Stimulated activated memory B cell treated with anti-CD40 and anti-IgM and Interleukin-4, amounts not matched to agents 10 μg/mL and 1 μg/mL and 100 μg/mL, for 72 hours (primary cell): ENCODE results near the gene RFC2.
"Not testable (repeated sequence)": the region's sequence is repeated elsewhere in the genome, so short reads cannot be mapped to it uniquely, and the experiment has no call there.

Experiments
- ATAC-seq: fragments of 150-1000 bp; cut with Tn5 transposase; 2 replicates; pipeline ENCODE4 v1.10.0; 2021
- H3K27ac Mint-ChIP-seq: one replicate; pipeline ENCODE4 v1.8.0; 2022; ENCODE audit warnings: mild to moderate bottlenecking, mixed read lengths
- H3K27me3 Mint-ChIP-seq: one replicate; pipeline ENCODE4 v1.8.0; 2022; ENCODE audit warnings: mixed read lengths
- H3K36me3 Mint-ChIP-seq: one replicate; pipeline ENCODE4 v1.8.0; 2022; ENCODE audit warnings: mixed read lengths
- H3K4me1 Mint-ChIP-seq: one replicate; pipeline ENCODE4 v1.8.0; 2022; ENCODE audit warnings: mixed read lengths
- H3K4me3 Mint-ChIP-seq: one replicate; pipeline ENCODE4 v1.8.0; 2022; ENCODE audit warnings: mild to moderate bottlenecking, moderate library complexity, mixed read lengths
- H3K9me3 Mint-ChIP-seq: one replicate; pipeline ENCODE4 v1.8.0; 2022; ENCODE audit warnings: mixed read lengths

Gene RFC2

DNA sequence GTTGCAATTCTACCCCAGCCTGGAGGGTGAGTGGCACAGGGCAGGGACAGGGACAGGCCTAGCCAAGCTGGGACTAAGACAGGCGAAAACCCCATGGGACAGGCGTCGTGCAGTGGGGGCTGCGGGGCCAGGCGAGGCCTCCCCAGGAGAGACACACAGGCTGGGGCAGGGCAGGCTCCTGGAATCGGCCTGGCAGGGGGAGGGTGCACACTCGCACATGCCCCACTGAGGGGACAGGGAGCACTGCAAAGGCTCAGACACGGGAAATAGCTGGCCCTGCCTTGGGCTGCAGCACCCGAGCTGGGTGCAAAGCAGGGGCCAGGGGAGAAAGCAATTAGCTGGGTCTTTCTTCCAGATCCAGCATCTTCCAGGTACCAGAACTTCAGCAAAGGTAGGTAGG lies 34.0 kb downstream of the RFC2 start:
- no peak for ATAC-seq
- peak overlapping the region; percentile 57 for H3K27ac Mint-ChIP-seq

DNA sequence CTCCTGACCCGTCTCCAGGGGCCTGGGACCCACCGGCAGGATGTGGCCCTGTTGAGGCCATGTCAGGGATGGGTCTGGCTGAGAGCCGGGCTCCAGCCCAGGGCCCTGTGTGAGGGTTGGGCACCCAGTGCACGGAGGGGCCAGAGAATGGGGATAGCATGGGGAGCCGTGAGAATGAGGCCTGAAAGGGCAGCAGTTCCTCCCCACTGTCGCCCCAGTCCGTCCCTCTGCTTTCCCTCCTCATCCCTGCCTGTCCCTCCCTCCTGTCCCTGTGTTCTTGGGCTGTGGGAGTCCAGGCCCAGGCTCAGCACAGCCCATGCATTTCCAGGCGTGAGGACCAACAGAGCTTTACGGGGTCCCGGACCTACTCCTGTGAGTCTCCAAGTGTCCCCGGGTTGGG lies 34.8 kb downstream of the RFC2 start:
- Mint-ChIP-seq H3K36me3 (peaks cover 69% of the 10 kb centered on the region), H3K4me3 (no peak overlapping the region), H3K27me3 (no peaks in the 10 kb centered on the region), H3K4me1 (peaks cover 65% of the 10 kb centered on the region), H3K9me3 (no peaks in the 10 kb centered on the region), H3K27ac (peak overlapping the region; percentile 57)
- ATAC-seq, result no peak

More for the DNA sequence above, 34.0 kb downstream of the RFC2 start:
- H3K4me3 Mint-ChIP-seq, result no peak overlapping the region
- H3K9me3 Mint-ChIP-seq, result no peaks in the 10 kb centered on the region
- peaks cover 72% of the 10 kb centered on the region for H3K36me3 Mint-ChIP-seq
- peaks cover 64% of the 10 kb centered on the region for H3K4me1 Mint-ChIP-seq
- H3K27me3 Mint-ChIP-seq, result no peaks in the 10 kb centered on the region

DNA sequence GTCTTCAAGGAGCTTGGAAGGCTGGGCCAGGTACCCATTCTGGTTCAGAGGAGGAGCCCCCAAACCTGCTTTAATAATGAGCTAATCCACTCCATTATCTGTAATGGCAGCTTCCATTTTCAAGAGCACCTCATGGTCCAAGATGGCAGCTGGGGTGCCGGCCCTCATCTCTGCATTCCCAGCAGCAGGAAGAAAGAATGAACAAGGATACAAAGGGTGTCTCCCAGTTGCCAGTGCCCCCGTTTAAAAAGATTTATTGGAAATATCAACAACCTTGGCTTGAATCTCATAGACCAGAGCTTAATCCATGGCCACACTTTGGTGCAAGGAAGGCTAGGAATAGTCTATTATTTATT lies 35.9 kb downstream of the RFC2 start:
- H3K27me3 Mint-ChIP-seq, result no peaks in the 10 kb centered on the region
- peaks cover 58% of the 10 kb centered on the region for H3K36me3 Mint-ChIP-seq
- H3K9me3 Mint-ChIP-seq, result no peaks in the 10 kb centered on the region
- H3K27ac Mint-ChIP-seq, result peak overlapping the region; percentile 88
- H3K4me3 Mint-ChIP-seq, result peak overlapping the region; percentile 55
- peaks cover 57% of the 10 kb centered on the region for H3K4me1 Mint-ChIP-seq
- no peak for ATAC-seq

DNA sequence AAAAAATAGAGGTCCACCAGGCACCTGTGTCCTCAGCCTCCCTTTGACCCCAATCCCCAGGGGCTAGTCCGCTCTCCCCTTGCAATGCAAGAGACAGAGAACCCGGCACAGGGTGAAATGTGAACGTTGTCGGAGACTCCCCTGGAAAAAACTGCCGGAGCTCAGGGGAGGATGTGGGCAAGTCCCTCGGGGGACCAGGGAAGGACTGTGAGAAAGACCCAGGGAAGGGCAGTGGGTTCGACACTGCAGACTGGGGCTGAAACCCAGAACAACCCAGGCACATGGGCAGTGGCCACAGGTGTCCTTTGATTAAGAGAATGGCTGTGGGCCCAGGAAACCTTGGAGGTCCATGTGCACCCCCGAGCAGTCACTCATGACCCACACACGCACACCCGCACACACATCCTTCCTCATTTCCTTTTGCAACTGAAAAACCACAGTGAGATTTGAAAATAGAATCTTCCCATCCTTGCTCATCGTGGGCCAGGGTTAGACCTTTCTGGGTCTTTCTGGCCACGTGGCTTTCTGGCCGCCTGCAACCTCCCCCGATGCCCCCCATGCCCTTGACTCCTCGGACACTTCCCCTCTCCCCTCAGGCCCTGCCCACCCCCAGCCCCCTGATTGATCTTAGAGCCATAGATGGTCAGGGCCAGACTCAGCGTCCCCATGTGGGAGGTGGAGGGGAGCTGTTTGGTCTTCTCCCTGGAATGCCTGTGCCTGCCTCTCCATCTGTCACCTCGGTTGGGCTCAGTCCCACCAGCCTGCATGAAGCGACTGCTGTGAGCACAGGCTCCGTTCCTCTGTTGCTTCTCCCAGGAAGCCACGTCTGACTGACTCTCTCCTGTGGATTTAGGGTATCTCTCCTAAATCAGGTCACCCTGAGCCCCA lies 36.5 kb downstream of the RFC2 start:
- H3K4me3 Mint-ChIP-seq, result peak overlapping the region; percentile 55

DNA sequence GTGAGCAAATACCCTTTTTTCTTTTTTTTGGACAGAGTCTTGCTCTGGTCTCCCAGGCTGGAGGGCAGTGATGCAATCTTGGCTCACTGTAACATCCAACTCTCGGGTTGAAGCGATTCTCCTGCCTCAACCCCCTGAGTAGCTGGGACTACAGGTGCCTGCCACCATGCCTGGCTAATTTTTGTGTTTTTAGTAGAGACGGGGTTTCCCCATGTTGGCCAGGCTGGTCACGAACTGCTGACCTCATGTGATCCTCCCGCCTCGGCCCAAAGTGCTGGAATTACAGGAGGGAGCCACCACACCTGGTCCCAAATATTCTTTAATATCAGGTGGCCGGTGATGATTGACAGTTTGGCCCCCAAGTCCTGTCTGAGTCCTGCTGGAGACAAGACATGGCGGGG lies 37.8 kb downstream of the RFC2 start:
- Mint-ChIP-seq H3K27ac (peak overlapping the region; percentile 88), H3K9me3 (no peaks in the 10 kb centered on the region), H3K36me3 (peaks cover 55% of the 10 kb centered on the region)

More for the DNA sequence above, 36.5 kb downstream of the RFC2 start:
- Mint-ChIP-seq H3K27ac (peak overlapping the region; percentile 88), H3K9me3 (no peaks in the 10 kb centered on the region), H3K27me3 (no peaks in the 10 kb centered on the region), H3K36me3 (peaks cover 55% of the 10 kb centered on the region), H3K4me1 (peaks cover 54% of the 10 kb centered on the region)
- peak; percentile 78 for ATAC-seq

DNA sequence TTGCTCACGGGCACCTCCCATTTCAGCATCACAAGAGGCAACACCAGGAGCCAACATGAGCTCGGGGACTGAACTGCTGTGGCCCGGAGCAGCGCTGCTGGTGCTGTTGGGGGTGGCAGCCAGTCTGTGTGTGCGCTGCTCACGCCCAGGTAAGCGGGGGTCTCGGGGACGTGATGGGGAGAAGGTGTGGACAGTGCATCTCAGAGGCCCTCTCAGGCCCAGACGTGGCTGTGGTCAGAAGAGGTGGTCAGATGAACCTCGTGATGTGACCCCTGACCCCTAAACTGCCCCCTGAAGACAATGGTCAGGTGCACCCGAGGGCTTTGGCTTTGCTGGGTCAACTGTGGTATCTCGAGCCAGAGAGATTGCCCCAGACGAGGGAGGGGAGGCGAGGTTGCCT lies 38.3 kb downstream of the RFC2 start:
- peaks cover 57% of the 10 kb centered on the region for H3K36me3 Mint-ChIP-seq

More for the DNA sequence above, 37.8 kb downstream of the RFC2 start:
- no peaks in the 10 kb centered on the region for H3K27me3 Mint-ChIP-seq
- peak; percentile 53 for ATAC-seq
- H3K4me1 Mint-ChIP-seq, result peaks cover 54% of the 10 kb centered on the region
- peak overlapping the region; percentile 63 for H3K4me3 Mint-ChIP-seq

DNA sequence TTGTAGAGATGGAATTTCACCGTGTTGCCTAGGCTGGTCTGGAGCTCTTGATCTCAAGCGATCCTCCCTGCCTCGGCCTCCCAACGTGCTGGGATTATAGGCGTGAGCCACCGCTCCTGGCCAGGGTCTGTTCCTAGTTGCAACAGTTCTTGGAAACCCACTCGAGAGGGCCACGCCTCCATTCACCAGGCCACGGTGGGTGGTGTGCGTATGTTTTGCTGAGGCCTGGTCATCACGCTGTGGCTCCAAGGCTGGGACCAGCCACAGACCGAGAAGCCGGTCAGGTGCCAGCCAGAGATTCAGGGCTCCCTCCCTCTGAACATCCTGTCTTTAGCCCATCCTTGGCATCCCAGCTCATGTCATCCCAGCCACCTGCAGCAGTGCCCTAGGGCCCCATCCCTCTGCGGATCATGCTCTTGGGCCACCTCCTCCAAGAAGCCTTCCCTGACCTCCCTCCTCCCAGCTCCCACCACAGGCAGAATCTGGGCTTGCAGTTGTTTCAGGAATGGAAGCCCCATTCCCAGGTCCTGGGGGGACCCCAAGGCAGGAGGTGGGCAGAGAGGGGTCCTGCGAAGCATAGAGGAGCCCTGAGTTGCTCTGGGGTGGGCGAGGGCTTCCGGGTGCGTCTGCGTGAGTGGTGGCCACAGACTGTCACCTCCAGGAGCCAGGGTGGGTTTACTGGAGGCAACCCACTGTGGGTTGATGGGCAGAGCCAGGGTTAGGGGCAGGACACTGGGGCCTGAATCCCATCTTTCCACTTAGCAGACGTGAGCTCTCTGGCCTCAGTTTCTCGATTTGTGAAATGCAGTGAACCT lies 39.2 kb downstream of the RFC2 start:
- no peaks in the 10 kb centered on the region for H3K27me3 Mint-ChIP-seq
- H3K4me1 Mint-ChIP-seq, result peaks cover 50% of the 10 kb centered on the region
- H3K27ac Mint-ChIP-seq, result peak overlapping the region; percentile 88
- no peak for ATAC-seq
- H3K4me3 Mint-ChIP-seq, result peak overlapping the region; percentile 63
- H3K9me3 Mint-ChIP-seq, result no peaks in the 10 kb centered on the region
- H3K36me3 Mint-ChIP-seq, result peaks cover 54% of the 10 kb centered on the region

More for the DNA sequence above, 38.3 kb downstream of the RFC2 start:
- Mint-ChIP-seq H3K27me3 (no peaks in the 10 kb centered on the region), H3K9me3 (no peaks in the 10 kb centered on the region), H3K27ac (peak overlapping the region; percentile 88), H3K4me3 (peak overlapping the region; percentile 63), H3K4me1 (peaks cover 53% of the 10 kb centered on the region)
- ATAC-seq, result no peak

DNA sequence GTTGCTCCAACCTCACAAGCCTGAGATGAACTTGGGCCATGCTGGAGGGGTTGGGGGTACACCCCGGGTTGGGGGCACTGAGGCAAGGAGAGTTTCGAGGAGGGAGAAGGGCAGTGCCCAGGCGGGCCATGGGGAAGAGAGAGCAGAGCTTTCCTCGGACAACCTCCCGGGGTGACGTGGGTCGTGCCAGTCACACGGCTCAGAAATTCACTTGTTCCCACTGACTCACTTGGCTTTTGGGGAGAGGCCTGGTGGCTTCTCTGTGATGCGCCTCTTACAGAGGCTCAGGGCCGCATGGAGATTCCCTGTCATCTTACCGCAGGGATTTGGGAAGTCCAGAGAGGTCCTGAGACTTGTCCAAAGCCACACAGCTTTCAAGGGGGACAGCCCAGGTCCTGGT lies 41.5 kb downstream of the RFC2 start:
- Mint-ChIP-seq H3K4me1 (peaks cover 50% of the 10 kb centered on the region), H3K36me3 (peaks cover 38% of the 10 kb centered on the region), H3K27me3 (no peaks in the 10 kb centered on the region), H3K9me3 (peaks cover 3% of the 10 kb centered on the region), H3K27ac (peak overlapping the region; percentile 73), H3K4me3 (peak overlapping the region; percentile 93)
- no peak for ATAC-seq

DNA sequence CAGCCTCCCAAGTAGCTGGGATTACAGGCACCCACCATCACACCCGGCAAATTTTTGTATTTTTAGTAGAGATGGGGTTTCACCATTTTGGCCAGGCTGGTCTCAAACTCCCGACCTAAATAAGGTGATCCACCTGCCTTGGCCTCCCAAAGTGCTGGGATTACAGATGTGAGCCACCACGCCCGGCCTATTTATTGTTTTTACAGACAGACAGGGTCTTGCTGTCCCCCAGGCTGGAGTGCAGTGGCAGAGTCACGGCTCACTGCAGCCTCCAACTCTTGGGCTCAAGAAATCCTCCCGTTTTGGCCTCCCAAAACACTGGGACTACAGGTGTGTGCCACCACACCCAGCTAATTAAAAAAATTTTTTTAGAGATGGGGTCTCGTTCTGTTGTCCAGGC lies 46.0 kb downstream of the RFC2 start:
- H3K9me3 Mint-ChIP-seq, ATAC-seq, H3K4me3 Mint-ChIP-seq, H3K27me3 Mint-ChIP-seq: not testable (repeated sequence)
- Mint-ChIP-seq H3K36me3 (peaks cover 11% of the 10 kb centered on the region), H3K27ac (peak overlapping the region; percentile 73), H3K4me1 (peaks cover 63% of the 10 kb centered on the region)

DNA sequence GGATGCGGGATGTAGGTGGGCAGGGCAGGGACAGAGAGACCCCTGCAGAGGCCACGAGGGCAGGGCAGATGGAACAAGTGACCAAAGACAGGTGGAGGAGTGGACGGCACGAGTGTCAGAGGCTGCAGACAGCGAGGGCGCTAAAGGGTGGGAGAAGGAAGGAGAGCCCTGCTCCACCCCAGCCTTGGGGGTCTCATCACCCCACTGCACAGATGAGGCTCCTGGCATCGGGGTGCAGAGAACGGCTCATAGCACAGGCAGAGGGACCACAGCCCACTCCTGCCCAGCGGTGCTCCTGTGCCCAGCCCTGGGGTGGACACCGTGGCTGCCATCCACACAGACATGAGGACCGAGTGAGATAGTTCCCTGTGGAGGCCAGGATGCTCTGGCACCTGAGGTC lies 46.6 kb downstream of the RFC2 start:
- H3K9me3 Mint-ChIP-seq, result peaks cover 3% of the 10 kb centered on the region
- H3K36me3 Mint-ChIP-seq, result peaks cover 9% of the 10 kb centered on the region
- H3K4me3 Mint-ChIP-seq, result no peak overlapping the region
- H3K27me3 Mint-ChIP-seq, result no peaks in the 10 kb centered on the region
- peaks cover 65% of the 10 kb centered on the region for H3K4me1 Mint-ChIP-seq
- no peak for ATAC-seq
- H3K27ac Mint-ChIP-seq, result peak overlapping the region; percentile 6

DNA sequence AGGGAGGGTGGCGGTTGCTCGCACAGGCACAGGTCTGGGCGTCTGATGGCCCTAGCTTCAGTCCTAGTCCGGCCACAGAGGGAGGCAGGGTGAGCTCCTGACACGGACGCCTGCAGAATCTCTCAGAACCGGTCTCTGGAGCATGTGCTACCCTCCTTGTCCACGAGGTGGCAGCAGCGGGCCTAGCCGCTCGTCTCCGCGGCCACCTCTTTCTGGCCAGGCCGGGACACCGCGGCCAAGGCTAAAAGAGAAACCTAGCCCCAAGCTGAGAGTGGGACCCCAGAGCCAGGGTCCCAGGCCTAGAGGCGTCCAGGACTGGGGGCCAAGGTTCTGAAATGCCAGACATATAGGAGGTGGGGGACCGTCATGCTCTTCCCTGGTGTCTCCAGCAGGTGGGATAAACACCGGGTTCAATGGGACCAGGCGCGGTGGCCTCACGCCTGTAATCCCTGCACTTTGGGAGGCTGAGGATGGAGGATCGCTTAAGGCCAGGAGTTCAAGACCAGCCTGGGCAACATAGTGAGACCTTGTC lies 47.5 kb downstream of the RFC2 start:
- peak; percentile 62 for ATAC-seq

DNA sequence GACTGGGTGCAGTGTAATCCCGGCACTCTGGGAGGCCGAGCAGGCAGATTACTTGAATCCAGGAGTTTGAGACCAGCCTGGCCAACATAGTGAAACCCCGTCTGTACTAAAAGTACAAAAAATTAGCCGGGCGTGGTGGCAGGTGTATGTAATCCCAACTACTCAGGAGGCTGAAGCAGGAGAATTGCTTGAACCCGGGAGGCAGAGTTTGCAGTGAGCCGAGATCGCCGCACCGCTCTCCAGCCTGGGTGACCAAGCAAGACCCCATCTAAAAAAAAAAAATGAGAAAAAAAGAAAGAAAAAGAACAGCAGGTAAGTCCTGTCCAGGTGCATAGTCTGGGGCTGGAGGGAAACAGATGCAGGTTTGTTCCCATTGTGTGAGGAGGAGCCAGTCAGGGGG lies 48.1 kb downstream of the RFC2 start:
- H3K4me1 Mint-ChIP-seq, result peaks cover 61% of the 10 kb centered on the region
- H3K27ac Mint-ChIP-seq, result peak overlapping the region; percentile 6
- not testable (repeated sequence) for H3K4me3 Mint-ChIP-seq, ATAC-seq, H3K9me3 Mint-ChIP-seq, H3K27me3 Mint-ChIP-seq, H3K36me3 Mint-ChIP-seq

More for the DNA sequence above, 47.5 kb downstream of the RFC2 start:
- H3K9me3 Mint-ChIP-seq, result peaks cover 3% of the 10 kb centered on the region
- no peaks in the 10 kb centered on the region for H3K27me3 Mint-ChIP-seq
- H3K4me3 Mint-ChIP-seq, result peak overlapping the region; percentile 57
- peaks cover 61% of the 10 kb centered on the region for H3K4me1 Mint-ChIP-seq
- peaks cover 5% of the 10 kb centered on the region for H3K36me3 Mint-ChIP-seq
- peak overlapping the region; percentile 6 for H3K27ac Mint-ChIP-seq

DNA sequence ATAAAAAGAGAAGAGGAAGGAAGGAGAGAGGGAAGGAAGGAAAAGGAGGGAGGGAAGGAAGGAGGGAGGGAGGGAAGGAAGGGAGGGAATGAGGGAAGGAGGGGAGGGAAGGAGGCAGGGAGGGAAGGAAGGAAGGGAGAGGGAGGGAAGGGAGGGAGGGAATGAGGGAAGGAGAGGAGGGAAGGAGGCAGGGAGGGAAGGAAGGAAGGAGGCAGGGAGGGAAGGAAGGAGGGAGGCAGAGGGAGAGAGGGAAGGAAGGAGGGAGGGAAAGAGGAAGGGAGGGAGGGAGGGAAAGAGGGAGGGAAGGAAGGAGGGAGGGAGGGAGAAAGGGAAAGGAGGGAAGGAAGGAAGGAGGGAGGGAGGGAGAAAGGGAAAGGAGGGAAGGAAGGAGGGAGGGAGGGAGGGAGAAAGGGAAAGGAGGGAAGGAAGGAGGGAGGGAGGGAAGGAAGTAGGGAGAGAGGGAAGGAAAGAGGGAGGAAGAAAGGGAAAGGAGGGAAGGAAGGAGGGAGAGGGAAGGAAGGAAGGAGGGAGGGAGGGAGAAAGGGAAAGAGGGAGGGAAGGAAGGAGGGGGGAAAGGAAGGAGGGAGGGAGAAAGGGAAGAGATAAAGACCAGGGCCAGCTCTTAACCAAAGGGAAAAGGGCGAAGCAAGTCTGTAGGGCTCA lies 50.1 kb downstream of the RFC2 start:
- peak overlapping the region; percentile 6 for H3K4me3 Mint-ChIP-seq
- no peak for ATAC-seq
- H3K36me3 Mint-ChIP-seq, result no peaks in the 10 kb centered on the region
- no peaks in the 10 kb centered on the region for H3K9me3 Mint-ChIP-seq
- peaks cover 55% of the 10 kb centered on the region for H3K4me1 Mint-ChIP-seq
- no peaks in the 10 kb centered on the region for H3K27me3 Mint-ChIP-seq
- peak overlapping the region; percentile 47 for H3K27ac Mint-ChIP-seq

DNA sequence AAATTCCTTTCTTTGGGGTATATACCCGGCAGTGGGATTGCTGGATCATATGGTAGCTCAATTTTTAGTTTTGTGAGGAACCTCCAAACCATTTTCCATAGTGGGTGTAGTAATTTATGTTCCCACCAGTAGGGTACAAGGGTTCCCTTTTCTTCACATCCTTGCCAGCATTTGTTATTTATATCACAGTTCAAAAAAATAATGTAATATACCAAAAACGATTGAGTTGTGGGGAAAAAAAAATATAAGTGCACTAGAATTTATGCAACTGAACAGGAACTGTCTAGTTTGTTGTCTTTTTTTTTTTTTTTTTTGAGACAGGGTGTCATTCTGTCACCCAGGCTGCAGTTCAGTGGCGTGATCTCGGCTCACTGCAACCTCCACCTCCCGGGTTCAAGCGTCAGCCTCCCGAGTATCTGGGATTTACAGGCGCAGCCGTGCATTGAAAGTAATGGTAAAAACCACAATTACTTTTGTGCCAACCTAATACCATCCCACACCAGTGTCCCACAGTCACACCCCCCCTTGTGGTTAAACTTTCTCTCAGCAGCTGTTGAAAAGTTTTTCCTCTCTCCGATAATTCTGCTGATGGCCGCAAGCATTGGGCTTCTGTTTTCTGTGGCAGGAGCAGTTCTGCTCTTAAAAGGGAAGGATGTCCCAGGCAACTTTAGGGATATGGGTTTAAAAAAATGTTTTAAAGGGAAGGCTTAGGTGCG lies 51.2 kb downstream of the RFC2 start:
- Mint-ChIP-seq H3K9me3 (no peaks in the 10 kb centered on the region), H3K4me3 (no peak overlapping the region), H3K4me1 (peaks cover 47% of the 10 kb centered on the region), H3K27ac (peak overlapping the region; percentile 47), H3K36me3 (no peaks in the 10 kb centered on the region), H3K27me3 (no peaks in the 10 kb centered on the region)
- peak; percentile 35 for ATAC-seq
